Prostate gland (tissue), 2 donors: ENCODE results near the gene TMEM40. TPM values are rescaled to one million over a fixed set of nuclear protein-coding genes. Genes with fewer than 3 reads are reported as not detected.

Source experiments
- DNase-seq: peaks from one replicate; pipeline ENCODE4 v3.0.0-alpha.2; 2019; ENCODE audit warnings: low spot score
- H3K27ac ChIP-seq, 2 donors: fragments of 200-600 bp; sonication (generic); 2 replicates each; pipeline ENCODE4 v1.5.1; 2017 to 2019
- H3K27me3 ChIP-seq: fragments of 200-600 bp; sonication (generic); replicated peaks from 2 replicates; pipeline ENCODE4 v1.5.1; 2019; ENCODE audit not compliant: insufficient read depth
- H3K36me3 ChIP-seq, 2 donors: fragments of 200-600 bp; sonication (generic); 1 replicate in 1 of 2; 2 replicates in 1 of 2; pipeline versions ENCODE4 v1.5.1 to v1.8.1; 2017 to 2019
- H3K4me1 ChIP-seq: fragments of 200-600 bp; sonication (generic); replicated peaks from 2 replicates; pipeline ENCODE4 v1.5.1; 2019
- H3K4me3 ChIP-seq, 2 donors: fragments of 200-600 bp; sonication (generic); 2 replicates each; pipeline ENCODE4 v1.5.1; 2017 to 2019
- H3K9me3 ChIP-seq: fragments of 200-600 bp; sonication (generic); 2 replicates; pipeline ENCODE4 v1.5.1; 2017
- POLR2A ChIP-seq: fragments of 450-650 bp; IDR thresholded peaks from one replicate; pipeline ENCODE4 v1.6.1; 2016; ENCODE audit warnings: antibody characterized with exemption, mild to moderate bottlenecking
- POLR2AphosphoS5 ChIP-seq: sonication (generic); formaldehyde crosslinking; IDR thresholded peaks from one replicate; pipeline ENCODE4 v1.6.1; 2017; ENCODE audit warnings: antibody characterized with exemption
- WGBS: methylation state at CpG from one replicate; pipeline ENCODE4 v1.1.5; 2018; 5-methylcytosine and 5-hydroxymethylcytosine counted together
- intact Hi-C: fragments of 100-400 bp; cut with DNase I; formaldehyde crosslinking; loops from one replicate; pipeline ENCODE4 v1.14.2; 2022
- total RNA-seq, 2 donors: library from RNA; depleted of rRNA; stranded (reverse); fragments of >200 nt; gene quantifications; one replicate each; pipeline ENCODE4 v1.1.0, GENCODE V29; 2016
- TF ChIP-seq, protein P1 (sequence below), 4 experiments: fragments of 200-600 bp in 2 of 4; fragments of 450-650 bp in 2 of 4; sonication (generic) in 2 of 4; IDR thresholded peaks; 1 replicate in 3 of 4; 2 replicates in 1 of 4; pipeline ENCODE4 v1.5.1; 2016 to 2019; ENCODE audit warnings: antibody characterized with exemption in 4 of 4, mild to moderate bottlenecking in 2 of 4, moderate library complexity in 2 of 4

TMEM40 gene
- total RNA-seq, 2 donors from 2014 or later: 1.9 to 8.5 TPM

DNA sequence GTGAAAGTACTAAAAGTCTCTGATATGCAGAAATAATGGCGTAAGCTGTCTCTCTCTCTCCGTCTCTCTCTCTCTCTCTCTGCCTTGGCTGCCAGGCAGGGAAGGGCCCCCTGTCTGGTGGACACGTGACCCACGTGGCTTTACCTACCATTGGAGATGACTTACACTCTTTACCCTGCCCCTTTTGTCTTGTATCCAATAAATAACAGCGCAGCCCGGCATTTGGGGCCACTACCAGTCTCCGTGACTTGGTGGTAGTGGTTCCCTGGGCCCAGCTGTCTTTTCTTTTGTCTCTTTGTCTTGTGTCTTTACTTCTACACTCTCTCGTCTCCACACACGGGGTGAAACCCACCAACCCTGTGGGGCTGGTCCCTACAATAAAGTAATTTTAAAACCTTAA, 12.2 kb upstream of the TMEM40 start:
- no peak for DNase-seq
- WGBS: 90% methylated on average over 9 of the region's 9 CpGs
- Histone ChIP-seq H3K27me3 (no peaks in the 10 kb centered on the region), H3K4me3 (no peak overlapping the region), H3K4me1 (no peaks in the 10 kb centered on the region), H3K27ac (no peak overlapping the region), H3K9me3 (no peaks in the 10 kb centered on the region), H3K36me3 (no peaks in the 10 kb centered on the region)
- intact Hi-C loops: no loop called here
- TF ChIP-seq POLR2A (no peak), POLR2AphosphoS5 (no peak)
- TF ChIP-seq, protein P1, sequence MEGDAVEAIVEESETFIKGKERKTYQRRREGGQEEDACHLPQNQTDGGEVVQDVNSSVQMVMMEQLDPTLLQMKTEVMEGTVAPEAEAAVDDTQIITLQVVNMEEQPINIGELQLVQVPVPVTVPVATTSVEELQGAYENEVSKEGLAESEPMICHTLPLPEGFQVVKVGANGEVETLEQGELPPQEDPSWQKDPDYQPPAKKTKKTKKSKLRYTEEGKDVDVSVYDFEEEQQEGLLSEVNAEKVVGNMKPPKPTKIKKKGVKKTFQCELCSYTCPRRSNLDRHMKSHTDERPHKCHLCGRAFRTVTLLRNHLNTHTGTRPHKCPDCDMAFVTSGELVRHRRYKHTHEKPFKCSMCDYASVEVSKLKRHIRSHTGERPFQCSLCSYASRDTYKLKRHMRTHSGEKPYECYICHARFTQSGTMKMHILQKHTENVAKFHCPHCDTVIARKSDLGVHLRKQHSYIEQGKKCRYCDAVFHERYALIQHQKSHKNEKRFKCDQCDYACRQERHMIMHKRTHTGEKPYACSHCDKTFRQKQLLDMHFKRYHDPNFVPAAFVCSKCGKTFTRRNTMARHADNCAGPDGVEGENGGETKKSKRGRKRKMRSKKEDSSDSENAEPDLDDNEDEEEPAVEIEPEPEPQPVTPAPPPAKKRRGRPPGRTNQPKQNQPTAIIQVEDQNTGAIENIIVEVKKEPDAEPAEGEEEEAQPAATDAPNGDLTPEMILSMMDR (IDR thresholded peaks at IDR 0.05): no peak

GRCh38 chr3:12769761-12770160, 10.7 kb upstream of the TMEM40 start:
- intact Hi-C loops: no loop called here
- no peak for DNase-seq
- H3K4me1 ChIP-seq: no peaks in the 10 kb centered on the region
- TF ChIP-seq POLR2AphosphoS5: no peak
- TF ChIP-seq, protein P1 (IDR thresholded peaks at IDR 0.05): no peak
- TF ChIP-seq POLR2A: no peak
- H3K27me3 ChIP-seq: no peaks in the 10 kb centered on the region
- no peak overlapping the region for H3K27ac ChIP-seq
- no peak overlapping the region for H3K4me3 ChIP-seq
- no peaks in the 10 kb centered on the region for H3K9me3 ChIP-seq
- 82% methylated on average over 2 of the region's 2 CpGs for WGBS
- no peaks in the 10 kb centered on the region for H3K36me3 ChIP-seq

DNA sequence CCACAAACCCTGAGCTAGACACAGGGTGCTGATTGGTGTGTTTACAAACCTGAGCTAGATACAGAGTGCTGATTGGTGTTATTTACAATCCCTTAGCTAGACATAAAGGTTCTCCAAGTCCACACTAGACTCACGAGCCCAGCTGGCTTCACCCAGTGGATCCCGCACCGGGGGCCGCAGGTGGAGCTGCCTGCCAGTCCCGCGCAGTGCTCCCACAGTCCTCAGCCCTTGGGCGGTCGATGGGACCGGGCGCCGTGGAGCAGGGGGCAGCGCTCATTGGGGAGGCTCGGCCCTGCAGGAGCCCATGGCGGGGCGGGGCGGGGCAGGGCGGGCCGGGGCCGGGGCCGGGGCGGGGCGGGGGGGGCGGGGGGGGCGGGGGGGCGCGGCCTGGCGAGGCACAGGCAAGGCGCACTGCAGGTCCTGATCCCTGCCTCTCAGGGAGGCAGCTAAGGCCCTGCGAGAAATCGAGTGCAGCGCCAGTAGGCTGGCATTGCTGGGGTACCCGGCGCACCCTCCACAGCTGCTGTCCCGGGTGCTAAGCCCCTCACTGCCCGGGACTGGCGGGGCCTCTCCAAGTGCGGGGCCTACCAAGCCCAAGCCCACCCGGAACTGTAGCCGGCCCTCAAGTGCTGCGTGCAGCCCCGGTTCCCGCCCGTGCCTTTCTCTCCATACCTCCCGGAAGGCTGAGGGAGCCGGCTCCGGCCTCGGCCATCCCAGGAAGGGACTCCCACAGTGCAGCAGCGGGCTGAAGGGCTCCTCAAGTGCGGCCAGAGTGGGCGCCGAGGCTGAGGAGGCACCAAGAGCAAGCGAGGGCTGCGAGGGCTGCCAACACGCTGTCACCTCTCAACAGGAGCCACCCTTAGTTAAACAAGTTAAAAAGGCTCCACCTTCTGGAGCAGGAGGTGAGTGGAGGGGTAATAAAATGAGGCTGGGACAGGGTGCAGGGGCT, 9.8 kb upstream of the TMEM40 start:
- 83% methylated on average over 24 of the region's 54 CpGs for WGBS
- intact Hi-C loops: no loop called here
- TF ChIP-seq POLR2AphosphoS5: no peak
- no peak for TF ChIP-seq POLR2A
- TF ChIP-seq, protein P1 (IDR thresholded peaks at IDR 0.05): no peak
- Histone ChIP-seq H3K4me1 (no peaks in the 10 kb centered on the region), H3K27ac (no peak overlapping the region), H3K27me3 (no peaks in the 10 kb centered on the region), H3K4me3 (no peak overlapping the region), H3K9me3 (no peaks in the 10 kb centered on the region), H3K36me3 (no peaks in the 10 kb centered on the region)
- DNase-seq: no peak

- H3K27me3 ChIP-seq: no peaks in the 10 kb centered on the region
- 84% methylated on average over 6 of the region's 6 CpGs for WGBS
- DNase-seq: no peak
- TF ChIP-seq POLR2A (no peak), POLR2AphosphoS5 (no peak)
- TF ChIP-seq, protein P1 (IDR thresholded peaks at IDR 0.05): no peak
- intact Hi-C loops: no loop called here
- no peak overlapping the region for H3K4me3 ChIP-seq
- no peaks in the 10 kb centered on the region for H3K9me3 ChIP-seq
- no peaks in the 10 kb centered on the region for H3K4me1 ChIP-seq
- no peak overlapping the region for H3K27ac ChIP-seq
- no peaks in the 10 kb centered on the region for H3K36me3 ChIP-seq
Measured at GRCh38 chr3:12766541-12766940, 7.5 kb upstream of the TMEM40 start.
